ENCODE data around the gene TACSTD2. TPM values are rescaled to one million over a fixed set of nuclear protein-coding genes. Genes with fewer than 3 reads are reported as not detected.
"Not testable (repeated sequence)": the region's sequence is repeated elsewhere in the genome, so short reads cannot be mapped to it uniquely, and the experiment has no call there.

Gene TACSTD2
- total and polyA plus RNA-seq, 2 donors (not counting 1 experiment from before 2014, with no cell fraction given) = not detected

- no peak overlapping the region for H2AFZ ChIP-seq (ENCODE audit: insufficient read depth, low read depth, low read length, poor library complexity, severe bottlenecking)
- WGBS (ENCODE audit: insufficient coverage) = 73% methylated on average over 4 of the region's 8 CpGs
- no peak overlapping the region for H3K27ac Mint-ChIP-seq
These were observed 7.2 kb upstream of the TACSTD2 start for GRCh38 chr1:58584082-58584895.

GRCh38 chr1:58583496-58583895 lies 6.4 kb upstream of the TACSTD2 start:
- H3K9ac ChIP-seq (ENCODE audit: low read length) = no peak overlapping the region
- Mint-ChIP-seq H3K9me3 (ENCODE audit: insufficient read depth) (no peaks in the 10 kb centered on the region), H3K27ac (no peak overlapping the region), H3K4me1 (peaks cover 7% of the 10 kb centered on the region), H3K27me3 (peaks cover 37% of the 10 kb centered on the region), H3K4me3 (no peak overlapping the region)
- no peak overlapping the region for H3K4me3 ChIP-seq (ENCODE audit: control extremely low read depth in 1 of 5, extremely low read depth in 1 of 5, insufficient read depth in 1 of 5, low read depth in 2 of 5, low read length in 4 of 5)
- no peaks in the 10 kb centered on the region for H4K20me1 ChIP-seq (ENCODE audit: control insufficient read depth, insufficient read depth, low read length, poor library complexity, severe bottlenecking)
- intact Hi-C loops (cut with micrococcal nuclease) = no loop called here
- H2AFZ ChIP-seq (ENCODE audit: insufficient read depth, low read depth, low read length, poor library complexity, severe bottlenecking) = no peak overlapping the region
- no CpG with 5 or more reads among the region's 1 CpG for WGBS (ENCODE audit: insufficient coverage)
- POLR2A ChIA-PET = no interaction called here
- CTCF ChIA-PET = no interaction called here
- DNase-seq = no peak
- TF ChIP-seq EZH2 (IDR thresholded peaks at IDR 0.05; ENCODE audit: borderline replicate concordance, insufficient read depth, low read depth, low read length, poor library complexity, severe bottlenecking) (no peak), CTCF (IDR thresholded peaks at IDR 0.05) (no peak)
- no peaks in the 10 kb centered on the region for H3K79me2 ChIP-seq (ENCODE audit: control insufficient read depth, insufficient read depth, low read length)
- no peak overlapping the region for H3K4me2 ChIP-seq (replicated peaks; ENCODE audit: low read depth, low read length, poor library complexity, severe bottlenecking)
- no peak for ATAC-seq (ENCODE audit: low read depth)
- no peaks in the 10 kb centered on the region for H3K4me1 ChIP-seq (ENCODE audit: control insufficient read depth in 2 of 2, insufficient read depth in 2 of 2, low read length in 2 of 2)
- H3K27ac ChIP-seq (ENCODE audit: low read length in 2 of 2) = no peak overlapping the region
- peaks cover 0 to 17% (median 7%) of the 10 kb centered on the region in 4 experiments for H3K27me3 ChIP-seq (replicated peaks in 1 of 4; ENCODE audit: control extremely low read depth in 1 of 4, control insufficient read depth in 3 of 4, insufficient read depth in 4 of 4, low read length in 3 of 4)
- H3K36me3 ChIP-seq (replicated peaks in 1 of 2; ENCODE audit: control extremely low read depth in 1 of 2, control insufficient read depth in 1 of 2, extremely low read depth in 1 of 2, insufficient read depth in 2 of 2, low read length in 1 of 2) = no peaks in the 10 kb centered on the region
- H3K9me3 ChIP-seq (ENCODE audit: control extremely low read depth in 1 of 3, control insufficient read depth in 2 of 3, insufficient read depth in 1 of 3, low read length in 2 of 3) = no peaks in the 10 kb centered on the region

More at GRCh38 chr1:58584082-58584895, 7.2 kb upstream of the TACSTD2 start:
- Histone ChIP-seq H3K9me3 (ENCODE audit: control extremely low read depth in 1 of 3, control insufficient read depth in 2 of 3, insufficient read depth in 1 of 3, low read length in 2 of 3) (no peaks in the 10 kb centered on the region), H3K4me3 (ENCODE audit: control extremely low read depth in 1 of 5, extremely low read depth in 1 of 5, insufficient read depth in 1 of 5, low read depth in 2 of 5, low read length in 4 of 5) (no peak overlapping the region), H3K4me1 (ENCODE audit: control insufficient read depth in 2 of 2, insufficient read depth in 2 of 2, low read length in 2 of 2) (no peaks in the 10 kb centered on the region), H3K9ac (ENCODE audit: low read length) (no peak overlapping the region), H3K27ac (ENCODE audit: low read length in 2 of 2) (no peak overlapping the region), H4K20me1 (ENCODE audit: control insufficient read depth, insufficient read depth, low read length, poor library complexity, severe bottlenecking) (no peaks in the 10 kb centered on the region), H3K27me3 (replicated peaks in 1 of 4; ENCODE audit: control extremely low read depth in 1 of 4, control insufficient read depth in 3 of 4, insufficient read depth in 4 of 4, low read length in 3 of 4) (peaks cover 0 to 14% (median 7%) of the 10 kb centered on the region in 4 experiments), H3K79me2 (ENCODE audit: control insufficient read depth, insufficient read depth, low read length) (no peaks in the 10 kb centered on the region), H3K36me3 (replicated peaks in 1 of 2; ENCODE audit: control extremely low read depth in 1 of 2, control insufficient read depth in 1 of 2, extremely low read depth in 1 of 2, insufficient read depth in 2 of 2, low read length in 1 of 2) (no peaks in the 10 kb centered on the region), H3K4me2 (replicated peaks; ENCODE audit: low read depth, low read length, poor library complexity, severe bottlenecking) (no peak overlapping the region)
- H3K9me3 Mint-ChIP-seq (ENCODE audit: insufficient read depth) = no peaks in the 10 kb centered on the region
- H3K4me3 Mint-ChIP-seq = no peak overlapping the region
- ChIA-PET POLR2A (no interaction called here), CTCF (no interaction called here)
- no peak for ATAC-seq (ENCODE audit: low read depth)
- DNase-seq = no peak
- peaks cover 39% of the 10 kb centered on the region for H3K27me3 Mint-ChIP-seq
- TF ChIP-seq EZH2 (IDR thresholded peaks at IDR 0.05; ENCODE audit: borderline replicate concordance, insufficient read depth, low read depth, low read length, poor library complexity, severe bottlenecking) = no peak
- peaks cover 7% of the 10 kb centered on the region for H3K4me1 Mint-ChIP-seq
- intact Hi-C loops (cut with micrococcal nuclease) = no loop called here

- H3K4me1 ChIP-seq (ENCODE audit: control insufficient read depth in 2 of 2, insufficient read depth in 2 of 2, low read length in 2 of 2); CTCF ChIA-PET; intact Hi-C loops (cut with micrococcal nuclease); H3K4me3 ChIP-seq (ENCODE audit: control extremely low read depth in 1 of 5, extremely low read depth in 1 of 5, insufficient read depth in 1 of 5, low read depth in 2 of 5, low read length in 4 of 5); H3K27ac Mint-ChIP-seq; H4K20me1 ChIP-seq (ENCODE audit: control insufficient read depth, insufficient read depth, low read length, poor library complexity, severe bottlenecking); ATAC-seq (ENCODE audit: low read depth); H3K27ac ChIP-seq (ENCODE audit: low read length in 2 of 2); POLR2A ChIA-PET; DNase-seq; H2AFZ ChIP-seq (ENCODE audit: insufficient read depth, low read depth, low read length, poor library complexity, severe bottlenecking); H3K4me3 Mint-ChIP-seq; H3K9me3 Mint-ChIP-seq (ENCODE audit: insufficient read depth); H3K9me3 ChIP-seq (ENCODE audit: control extremely low read depth in 1 of 3, control insufficient read depth in 2 of 3, insufficient read depth in 1 of 3, low read length in 2 of 3); H3K4me2 ChIP-seq (replicated peaks; ENCODE audit: low read depth, low read length, poor library complexity, severe bottlenecking); H3K9ac ChIP-seq (ENCODE audit: low read length); H3K79me2 ChIP-seq (ENCODE audit: control insufficient read depth, insufficient read depth, low read length); H3K36me3 ChIP-seq (replicated peaks in 1 of 2; ENCODE audit: control extremely low read depth in 1 of 2, control insufficient read depth in 1 of 2, extremely low read depth in 1 of 2, insufficient read depth in 2 of 2, low read length in 1 of 2): not testable (repeated sequence)
- WGBS (ENCODE audit: insufficient coverage) = no CpG with 5 or more reads among the region's 1 CpG
- H3K27me3 Mint-ChIP-seq = peaks cover 45% of the 10 kb centered on the region
- peaks cover 0 to 22% (median 17%) of the 10 kb centered on the region in 4 experiments for H3K27me3 ChIP-seq (replicated peaks in 1 of 4; ENCODE audit: control extremely low read depth in 1 of 4, control insufficient read depth in 3 of 4, insufficient read depth in 4 of 4, low read length in 3 of 4)
- H3K4me1 Mint-ChIP-seq = peaks cover 14% of the 10 kb centered on the region
These were observed 5.1 kb upstream of the TACSTD2 start for GRCh38 chr1:58582143-58582542.
